ENCODE results near the gene ABCA9. TPM values are rescaled to one million over a fixed set of nuclear protein-coding genes. Genes with fewer than 3 reads are reported as not detected.

The ABCA9 gene
- total RNA-seq, 1 experiment from 2014 or later: not detected

GRCh38 chr17:68955181-68955841 lies 105.4 kb downstream of the ABCA9 start, which contains the start of gene ABCA8:
Gene ABCA8, minus strand, starts transcription at chr17:68955392. Its CDS starts 13,358 bp downstream, at chr17:68942034.
- no peak within 1 kb of the TSS for H2AK5ac ChIP-seq (ENCODE audit: insufficient read length, low read length)
- no peak within 1 kb of the TSS for H3K9ac ChIP-seq (ENCODE audit: extremely low read depth, insufficient read length, low read length)
- no peak within 1 kb of the TSS for H3K56ac ChIP-seq (ENCODE audit: insufficient read length, low read depth, low read length)
- H3K79me1 ChIP-seq (ENCODE audit: insufficient read depth, low read depth, low read length, poor library complexity, severe bottlenecking): no peaks in the 10 kb centered on the region
- no peaks in the 10 kb centered on the region for H3K9me3 ChIP-seq (ENCODE audit: control insufficient read depth, low read depth, low read length)
- H3K27ac Mint-ChIP-seq: no peak within 1 kb of the TSS; a peak in 1 of 7 replicates
- WGBS (ENCODE audit: extremely low coverage, insufficient read length, low lambda C conversion rate): no CpG with 5 or more reads among the region's 4 CpGs
- H2AFZ ChIP-seq (ENCODE audit: low read length): no peak within 1 kb of the TSS
- H3K4me2 ChIP-seq (ENCODE audit: insufficient read depth, insufficient read length, low read length): no peak within 1 kb of the TSS
- no peak within 1 kb of the TSS for H2BK120ac ChIP-seq (ENCODE audit: low read depth, low read length, poor library complexity, severe bottlenecking)
- H3K4me1 ChIP-seq (ENCODE audit: insufficient read depth, low read length): no peaks in the 10 kb centered on the region
- no peak for TF ChIP-seq CTCF (conservative IDR thresholded peaks at IDR 0.05)
- no peak within 1 kb of the TSS for H3K4me3 Mint-ChIP-seq
- H3K4me1 Mint-ChIP-seq: no peaks in the 10 kb centered on the region
- no peak within 1 kb of the TSS for H2BK15ac ChIP-seq (ENCODE audit: low read depth, low read length)
- H3K14ac ChIP-seq (ENCODE audit: insufficient read depth, low read length): no peak within 1 kb of the TSS
- no peak within 1 kb of the TSS for H4K8ac ChIP-seq (replicated peaks; ENCODE audit: insufficient read length, low read depth, low read length)
- H3K36me3 Mint-ChIP-seq (ENCODE audit: insufficient read depth in 1 of 3, low read depth in 3 of 3): no peaks in the 10 kb centered on the region
- no peaks in the 10 kb centered on the region; the same call in 1 of the 2 replicates for H3K27me3 Mint-ChIP-seq (ENCODE audit: low read depth)
- H3K18ac ChIP-seq (ENCODE audit: insufficient read length, low read depth, low read length): no peak within 1 kb of the TSS
- H2BK12ac ChIP-seq (ENCODE audit: insufficient read length, low read depth, low read length): no peak within 1 kb of the TSS
- no peak within 1 kb of the TSS for H4K91ac ChIP-seq (ENCODE audit: insufficient read length, low read depth, low read length)
- no peak within 1 kb of the TSS for H3K23ac ChIP-seq (ENCODE audit: insufficient read length, low read depth, low read length)
- no peaks in the 10 kb centered on the region for H3K9me3 Mint-ChIP-seq
- H3K79me2 ChIP-seq (ENCODE audit: insufficient read depth, low read length): no peaks in the 10 kb centered on the region
- H3T11ph ChIP-seq (ENCODE audit: low read length): no peak within 1 kb of the TSS
- H3K27me3 ChIP-seq (ENCODE audit: insufficient read depth, low read length): no peaks in the 10 kb centered on the region
- H3K4ac ChIP-seq (ENCODE audit: low read depth, low read length): no peak within 1 kb of the TSS
- no peak within 1 kb of the TSS for H2BK5ac ChIP-seq (ENCODE audit: insufficient read length, low read length)
- no peak within 1 kb of the TSS for H2BK20ac ChIP-seq (ENCODE audit: low read depth, low read length, poor library complexity, severe bottlenecking)
- H3K23me2 ChIP-seq (ENCODE audit: insufficient read length, low read depth, low read length, poor library complexity, severe bottlenecking): no peaks in the 10 kb centered on the region
- DNase-seq: no peak
- H4K5ac ChIP-seq (ENCODE audit: insufficient read length, low read depth, low read length): no peak within 1 kb of the TSS
- H3K27ac ChIP-seq (ENCODE audit: insufficient read length, low read depth, low read length): no peak within 1 kb of the TSS
- no peaks in the 10 kb centered on the region for H4K20me1 ChIP-seq (ENCODE audit: control insufficient read depth, insufficient read depth, insufficient read length)

Data from H9 (cell line).